ENCODE results near the gene ZDHHC9.
A peak's percentile ranks its signal among the peaks of the same experiment; 100 is the strongest.
"Not testable (repeated sequence)": the region's sequence is repeated elsewhere in the genome, so short reads cannot be mapped to it uniquely, and the experiment has no call there.

ZDHHC9 gene

DNA sequence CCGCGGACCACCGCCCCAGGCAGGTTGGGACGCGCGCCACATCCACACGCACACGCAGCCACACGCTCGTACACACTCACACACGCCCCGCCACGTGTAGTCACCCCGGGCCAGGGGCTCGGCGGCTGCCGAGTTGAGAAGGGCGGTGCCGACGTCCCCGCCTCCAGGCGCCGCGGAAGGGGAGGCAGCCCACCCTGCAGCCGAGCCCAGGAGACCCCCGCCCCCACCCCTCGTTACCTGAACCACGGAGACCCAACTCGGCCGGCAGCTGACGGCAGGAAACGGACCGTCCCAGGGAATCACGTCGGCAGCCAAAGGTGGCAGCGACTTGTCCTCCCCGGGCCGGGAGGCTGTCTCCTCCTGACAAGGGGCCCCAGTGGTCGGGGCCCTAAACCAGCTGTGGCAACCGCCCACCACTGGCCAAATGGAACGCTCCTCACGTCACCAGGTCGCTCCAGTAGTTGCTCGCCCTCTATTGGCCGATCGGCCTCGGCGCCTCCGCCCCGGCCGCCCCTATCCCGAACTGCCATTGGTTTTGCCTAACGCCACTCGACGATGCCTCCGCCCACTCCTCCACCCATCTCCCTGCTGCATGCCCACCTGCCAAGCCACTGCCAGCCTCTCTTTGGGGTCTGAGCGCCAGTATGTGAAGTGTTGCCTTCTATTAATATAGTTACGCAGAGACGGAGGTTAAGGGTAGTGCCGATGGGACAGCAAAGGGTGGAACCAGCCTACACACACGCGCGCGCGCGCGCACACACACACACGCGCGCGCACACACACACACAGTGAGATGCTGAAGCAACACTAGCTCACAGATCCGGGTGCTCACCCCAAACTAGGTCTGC lies at the start of gene ZDHHC9:
ZDHHC9 (minus strand) TSS at position 428 of the 848 bp plus-strand sequence. CDS start 1,941 bp downstream, outside the sequence.
- H3K4me1 Mint-ChIP-seq: peaks cover 44% of the 10 kb centered on the region
- ATAC-seq (peak; percentile 96), DNase-seq (peak; percentile 85 to 90)
- H3K9me3 Mint-ChIP-seq: no peaks in the 10 kb centered on the region
- peak within 1 kb of the TSS; percentile 96 to 98 for H3K27ac Mint-ChIP-seq
- no peaks in the 10 kb centered on the region for H3K27me3 Mint-ChIP-seq
- H3K4me3 Mint-ChIP-seq: peak within 1 kb of the TSS; percentile 92 to 93

- H3K4me1 Mint-ChIP-seq: no peaks in the 10 kb centered on the region
- ATAC-seq: no peak
- no peaks in the 10 kb centered on the region for H3K27me3 Mint-ChIP-seq
- no peak overlapping the region for H3K27ac Mint-ChIP-seq
- no peak for DNase-seq
- no peaks in the 10 kb centered on the region for H3K9me3 Mint-ChIP-seq
- H3K4me3 Mint-ChIP-seq: no peak overlapping the region
Observed at GRCh38 chrX:129877401-129877800, 33.7 kb upstream of the ZDHHC9 start.

- H3K4me3 Mint-ChIP-seq: no peak overlapping the region
- H3K9me3 Mint-ChIP-seq: no peaks in the 10 kb centered on the region
- no peaks in the 10 kb centered on the region for H3K4me1 Mint-ChIP-seq
- DNase-seq (no peak), ATAC-seq (no peak)
- no peaks in the 10 kb centered on the region for H3K27me3 Mint-ChIP-seq
- no peak overlapping the region for H3K27ac Mint-ChIP-seq
Observed at GRCh38 chrX:129876771-129877305, 33.2 kb upstream of the ZDHHC9 start.

- Mint-ChIP-seq H3K4me1 (no peaks in the 10 kb centered on the region), H3K4me3 (no peak overlapping the region), H3K9me3 (no peaks in the 10 kb centered on the region), H3K27me3 (no peaks in the 10 kb centered on the region), H3K27ac (no peak overlapping the region)
- DNase-seq (no peak), ATAC-seq (no peak)
Observed at GRCh38 chrX:129875669-129876068, 32.0 kb upstream of the ZDHHC9 start.

- ATAC-seq (no peak), DNase-seq (no peak)
- Mint-ChIP-seq H3K27me3 (no peaks in the 10 kb centered on the region), H3K4me3 (no peak overlapping the region), H3K27ac (no peak overlapping the region), H3K4me1 (no peaks in the 10 kb centered on the region), H3K9me3 (no peaks in the 10 kb centered on the region)
Observed at GRCh38 chrX:129872524-129872923, 28.8 kb upstream of the ZDHHC9 start.

DNA sequence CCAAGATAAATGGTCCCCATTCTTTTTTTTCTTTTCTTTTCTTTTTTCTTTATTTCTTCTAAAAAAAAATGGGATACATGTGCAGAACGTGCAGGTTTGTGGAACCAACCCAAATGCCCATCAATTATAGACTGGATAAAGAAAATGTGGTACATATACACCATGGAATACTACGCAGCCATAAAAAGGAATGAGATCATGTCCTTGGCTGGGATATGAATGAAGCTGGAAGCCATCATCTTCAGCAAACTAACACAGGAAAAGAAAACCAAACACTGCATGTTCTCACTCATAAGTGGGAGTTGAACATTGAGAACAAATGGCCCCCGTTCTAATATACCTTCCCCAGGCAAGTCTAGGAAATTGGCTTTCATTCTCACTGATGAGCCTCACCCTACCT lies 22.6 kb upstream of the ZDHHC9 start:
- not testable (repeated sequence) for H3K4me1 Mint-ChIP-seq, H3K27ac Mint-ChIP-seq, H3K27me3 Mint-ChIP-seq, DNase-seq, H3K9me3 Mint-ChIP-seq, ATAC-seq, H3K4me3 Mint-ChIP-seq

- not testable (repeated sequence) for DNase-seq, H3K27ac Mint-ChIP-seq, ATAC-seq, H3K4me1 Mint-ChIP-seq, H3K4me3 Mint-ChIP-seq, H3K9me3 Mint-ChIP-seq
- H3K27me3 Mint-ChIP-seq: peaks cover 10% of the 10 kb centered on the region
Observed at GRCh38 chrX:129859134-129859533, 15.4 kb upstream of the ZDHHC9 start.

GRCh38 chrX:129851825-129852224 lies 8.1 kb upstream of the ZDHHC9 start:
- H3K9me3 Mint-ChIP-seq, DNase-seq, H3K27me3 Mint-ChIP-seq, H3K4me3 Mint-ChIP-seq, H3K27ac Mint-ChIP-seq, ATAC-seq, H3K4me1 Mint-ChIP-seq: not testable (repeated sequence)

- no peaks in the 10 kb centered on the region for H3K9me3 Mint-ChIP-seq
Observed at GRCh38 chrX:129846716-129847115, 3.0 kb upstream of the ZDHHC9 start.

GRCh38 chrX:129845616-129846190 lies 2.0 kb upstream of the ZDHHC9 start:
- H3K27me3 Mint-ChIP-seq: no peaks in the 10 kb centered on the region
- H3K4me1 Mint-ChIP-seq: peaks cover 41% of the 10 kb centered on the region
- ATAC-seq (no peak), DNase-seq (no peak)
- H3K9me3 Mint-ChIP-seq: no peaks in the 10 kb centered on the region
- no peak overlapping the region for H3K4me3 Mint-ChIP-seq
- H3K27ac Mint-ChIP-seq: no peak overlapping the region

More at GRCh38 chrX:129846716-129847115, 3.0 kb upstream of the ZDHHC9 start:
- DNase-seq (no peak), ATAC-seq (no peak)
- Mint-ChIP-seq H3K4me1 (peaks cover 31% of the 10 kb centered on the region), H3K27ac (no peak overlapping the region), H3K4me3 (no peak overlapping the region), H3K27me3 (no peaks in the 10 kb centered on the region)

GRCh38 chrX:129843209-129843458 lies 552 bp downstream of the ZDHHC9 start:
- DNase-seq: no peak
- Mint-ChIP-seq H3K4me1 (peaks cover 44% of the 10 kb centered on the region), H3K4me3 (peak overlapping the region; percentile 92 to 93), H3K27ac (peak overlapping the region; percentile 83 to 90), H3K9me3 (no peaks in the 10 kb centered on the region), H3K27me3 (no peaks in the 10 kb centered on the region)
- ATAC-seq: no peak

DNA sequence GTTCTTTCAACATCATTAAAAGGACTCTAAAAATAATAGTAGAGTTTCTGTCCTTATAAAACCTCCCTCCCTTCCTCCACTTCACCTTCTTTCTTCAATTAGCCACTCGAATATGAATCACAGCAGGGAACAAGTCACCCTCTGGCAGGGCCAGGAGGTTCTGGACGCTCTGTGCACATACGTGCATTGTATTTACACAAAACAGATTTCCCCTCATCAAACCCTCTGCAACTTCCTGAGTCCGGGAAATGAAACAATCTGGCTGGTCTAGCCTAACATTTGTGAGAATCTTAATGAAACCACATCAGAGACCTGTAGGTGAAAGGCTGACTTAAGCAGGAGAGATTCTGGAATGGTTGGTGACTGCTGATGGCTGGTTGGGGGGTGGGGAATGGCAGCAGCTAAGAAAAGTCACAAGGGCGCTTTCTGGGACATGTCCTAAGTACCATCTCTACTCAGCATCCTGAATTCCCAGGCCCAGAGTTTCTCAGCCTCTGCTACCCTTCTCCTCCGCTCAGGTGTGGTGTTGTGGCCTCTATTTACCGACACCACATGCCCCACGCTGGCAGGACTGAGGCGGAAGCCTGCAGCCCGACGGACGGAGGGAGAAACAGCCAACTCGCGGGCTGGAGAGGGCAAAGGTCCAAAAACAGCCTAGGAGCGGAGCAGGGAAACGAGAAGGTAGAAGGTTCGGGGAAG lies 1.0 kb downstream of the ZDHHC9 start:
- Mint-ChIP-seq H3K4me1 (peaks cover 44% of the 10 kb centered on the region), H3K27me3 (no peaks in the 10 kb centered on the region), H3K4me3 (peak overlapping the region; percentile 91 to 92), H3K9me3 (no peaks in the 10 kb centered on the region), H3K27ac (peak overlapping the region; percentile 83 to 90)
- ATAC-seq (no peak), DNase-seq (peak in 1 of 2 donors; percentile 11)

GRCh38 chrX:129840344-129840743 lies 3.3 kb downstream of the ZDHHC9 start:
- Mint-ChIP-seq H3K27ac (no peak overlapping the region), H3K9me3 (no peaks in the 10 kb centered on the region), H3K4me1 (peaks cover 31% of the 10 kb centered on the region), H3K4me3 (no peak overlapping the region), H3K27me3 (no peaks in the 10 kb centered on the region)
- DNase-seq: no peak
- no peak for ATAC-seq

DNA sequence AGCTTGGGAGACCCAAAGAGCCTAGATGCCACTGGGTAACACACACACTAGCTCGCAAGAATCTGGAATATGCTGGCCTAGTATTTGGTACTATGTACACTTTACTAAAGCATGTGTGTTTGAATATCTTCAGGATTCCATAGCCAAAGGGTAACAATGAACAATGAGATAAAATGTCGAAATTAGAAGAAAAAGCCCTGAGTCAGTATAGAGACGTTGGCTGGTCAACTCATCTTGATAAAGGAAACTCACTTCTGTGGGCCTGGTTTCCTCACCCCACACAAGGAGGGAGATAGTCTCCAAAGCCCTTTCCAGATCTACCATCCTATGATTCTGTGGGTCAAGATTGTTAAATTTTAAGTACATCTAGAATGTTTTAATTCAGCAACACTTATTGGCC lies 6.9 kb downstream of the ZDHHC9 start:
- Mint-ChIP-seq H3K27me3 (no peaks in the 10 kb centered on the region), H3K9me3 (no peaks in the 10 kb centered on the region), H3K4me3 (no peak overlapping the region), H3K4me1 (peaks cover 14% of the 10 kb centered on the region), H3K27ac (no peak overlapping the region)
- DNase-seq (no peak), ATAC-seq (no peak)

DNA sequence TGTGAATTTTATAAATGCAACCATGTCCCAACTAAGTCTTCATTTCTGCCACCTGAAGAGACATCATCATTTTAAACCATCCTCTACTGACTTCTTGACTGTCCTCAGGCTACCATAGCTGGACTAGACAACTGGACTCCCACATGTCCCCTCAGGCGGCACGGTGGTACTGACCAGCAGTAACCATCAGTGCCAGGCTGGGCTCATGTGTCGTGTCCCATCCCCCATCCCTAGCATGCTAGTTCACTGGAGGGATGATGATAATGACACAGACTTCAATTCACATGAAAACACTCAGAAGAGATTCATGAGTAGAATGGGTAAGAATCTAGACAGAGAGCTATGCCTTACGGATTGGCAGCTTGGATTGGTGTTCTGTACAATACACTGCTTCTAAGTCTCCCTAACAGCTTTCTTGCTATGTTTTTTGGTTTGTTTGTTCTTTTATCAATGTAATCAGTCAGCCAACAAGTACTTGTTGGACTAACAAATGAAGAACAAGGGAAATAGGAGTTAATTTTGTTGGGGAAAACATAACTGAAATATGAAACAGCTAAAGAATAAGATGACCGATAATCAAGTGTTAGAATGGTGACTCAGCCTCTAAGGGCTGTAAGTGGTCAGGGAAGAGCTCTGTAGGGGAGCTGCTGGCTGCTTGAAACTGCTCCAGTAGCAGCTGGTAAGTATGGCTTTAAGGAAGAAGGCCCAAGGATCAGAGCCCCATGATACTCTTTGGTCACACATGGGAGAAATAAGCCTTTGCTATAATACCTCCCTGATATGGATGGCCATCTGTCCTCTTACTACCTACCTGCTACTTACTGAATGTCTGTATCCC lies 10.3 kb downstream of the ZDHHC9 start:
- H3K9me3 Mint-ChIP-seq: no peaks in the 10 kb centered on the region
- H3K4me1 Mint-ChIP-seq: no peaks in the 10 kb centered on the region
- ATAC-seq (no peak), DNase-seq (no peak)
- no peaks in the 10 kb centered on the region for H3K27me3 Mint-ChIP-seq
- no peak overlapping the region for H3K4me3 Mint-ChIP-seq
- H3K27ac Mint-ChIP-seq: no peak overlapping the region

Measured in stimulated activated naive CD8-positive, alpha-beta T cell treated with anti-CD3 and anti-CD28 coated beads, Interleukin-15, amount 100 ng/mL, for 72 hours (primary cell).